ENCODE measurements around the gene IDS.
"Not testable (repeated sequence)": the region's sequence is repeated elsewhere in the genome, so short reads cannot be mapped to it uniquely, and the experiment has no call there.

Gene IDS

GRCh38 chrX:149526318-149527033, 21.4 kb upstream of the IDS start:
- not testable (repeated sequence) for DNase-seq

DNA sequence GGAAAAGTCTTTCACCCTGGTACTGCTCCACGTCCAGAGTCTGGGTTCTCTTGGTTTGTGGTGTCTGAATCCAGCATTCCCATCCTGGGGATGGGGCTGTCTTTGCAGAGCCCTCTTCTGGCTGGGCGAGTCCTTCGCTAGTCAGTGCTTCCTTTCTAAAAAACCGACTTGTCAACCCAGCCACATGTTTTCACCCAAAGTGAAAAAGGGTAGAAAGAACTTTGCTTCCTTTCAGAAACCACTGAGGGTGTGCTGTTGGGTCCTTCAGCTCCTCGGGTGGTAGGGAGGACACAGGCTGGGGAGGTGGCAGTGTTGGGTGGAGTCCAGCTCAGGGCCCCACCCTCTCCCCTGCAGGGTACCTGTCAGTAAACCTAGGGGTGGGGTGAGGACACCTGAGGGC, 20.8 kb upstream of the IDS start:
- not testable (repeated sequence) for DNase-seq

GRCh38 chrX:149525389-149525788, 20.3 kb upstream of the IDS start:
- DNase-seq, result not testable (repeated sequence)

DNA sequence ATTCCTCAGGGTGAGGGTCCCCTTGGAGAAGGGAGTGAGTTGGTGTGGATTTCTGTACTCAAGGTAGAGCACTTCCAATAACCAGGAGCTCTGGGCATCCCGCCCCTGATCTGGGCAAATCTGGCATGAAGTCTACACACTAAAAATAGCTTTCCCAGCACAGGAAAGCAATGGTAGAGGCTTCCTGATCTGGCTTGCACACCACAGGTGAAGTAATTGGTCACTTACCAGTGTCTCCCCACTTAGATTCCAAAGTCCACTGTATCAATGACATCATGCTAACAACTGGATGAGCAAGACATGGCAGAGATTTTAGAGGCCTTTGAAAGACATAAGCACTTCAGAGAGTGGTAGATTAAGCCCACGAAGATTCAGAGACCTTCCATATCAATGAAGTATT, 17.8 kb upstream of the IDS start:
- DNase-seq, result no peak

DNA sequence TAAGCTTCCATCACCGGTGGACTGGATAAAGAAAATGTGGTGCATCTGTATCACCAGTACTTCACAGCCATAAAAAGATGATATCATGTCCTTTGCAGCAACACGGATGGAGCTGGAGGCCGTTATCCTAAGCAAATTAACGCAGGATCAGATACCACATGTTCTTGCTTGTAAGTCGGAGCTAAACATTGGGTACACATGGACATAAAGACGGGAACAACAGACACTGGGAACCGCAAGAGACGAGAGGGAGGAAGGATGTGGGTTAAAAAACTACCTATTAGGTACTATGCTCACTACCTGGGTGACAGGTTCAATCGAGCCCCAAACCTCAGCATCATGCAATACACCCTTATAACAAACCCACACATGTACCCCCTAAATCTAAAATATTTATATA, 16.3 kb upstream of the IDS start:
- no peak for DNase-seq

DNA sequence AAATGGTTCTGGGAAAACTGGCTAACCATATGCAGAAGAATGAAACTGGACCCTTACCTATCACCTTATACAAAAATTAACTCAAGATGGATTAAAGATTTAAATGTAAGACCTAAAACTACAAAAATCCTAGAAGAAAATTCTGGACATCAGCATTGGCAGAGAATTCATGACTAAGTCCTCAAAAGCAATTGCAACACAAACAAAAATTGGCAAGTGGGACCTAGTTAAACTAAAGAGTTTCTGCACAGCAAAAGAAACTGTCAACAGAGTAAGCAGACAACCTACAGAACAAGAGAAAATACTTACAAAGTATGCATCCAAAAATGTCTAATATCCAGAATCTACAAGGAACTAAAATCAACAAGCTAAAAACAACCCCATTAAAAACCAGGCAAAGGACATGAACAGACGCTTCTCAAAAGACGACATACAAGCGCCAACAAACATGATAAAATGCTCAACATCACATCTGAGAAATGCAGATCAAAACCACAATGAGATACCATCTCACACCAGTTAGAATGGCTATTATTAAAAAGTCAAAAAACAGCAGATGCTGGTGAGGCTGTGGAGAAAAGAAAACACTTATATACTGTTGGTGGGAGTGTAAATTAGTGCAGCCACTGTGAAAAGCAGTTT, 15.7 kb upstream of the IDS start:
- not testable (repeated sequence) for DNase-seq

DNA sequence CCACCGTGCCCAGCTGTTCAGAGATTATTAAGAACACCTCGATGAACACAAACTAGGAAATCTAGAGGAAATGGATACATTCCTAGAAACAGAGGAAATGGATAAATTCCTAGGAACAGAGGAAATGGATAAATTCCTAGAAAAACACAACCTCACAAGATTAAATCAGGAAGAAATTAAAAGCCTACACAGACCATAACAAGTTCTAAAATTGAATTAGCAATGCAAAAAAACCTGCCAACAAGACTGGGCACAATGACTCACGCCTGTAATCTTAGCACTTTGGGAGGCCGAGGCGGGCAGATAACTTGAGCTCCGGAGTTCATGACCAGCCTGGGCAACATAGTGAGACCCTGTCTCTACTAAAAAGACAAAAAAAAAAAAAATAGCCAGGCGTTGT, 13.1 kb upstream of the IDS start:
- no peak for DNase-seq

DNA sequence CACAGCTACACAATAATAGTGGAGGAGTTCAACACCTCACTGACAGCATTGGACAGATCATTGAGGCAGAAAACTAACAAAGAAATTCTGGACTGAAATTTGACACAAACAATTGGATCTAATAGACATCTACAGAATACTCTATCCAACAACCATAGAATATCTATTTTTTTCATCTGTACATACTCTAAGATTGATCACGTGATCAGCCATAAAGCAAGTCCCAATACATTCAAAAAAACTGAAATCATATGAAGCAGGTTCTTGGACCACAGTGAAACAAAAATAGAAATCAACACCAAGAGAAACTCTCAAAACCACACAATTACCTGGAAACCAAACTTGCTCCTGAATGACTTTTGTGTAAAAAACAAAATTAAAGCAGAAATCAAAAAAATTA, 12.2 kb upstream of the IDS start:
- no peak for DNase-seq

GRCh38 chrX:149516604-149517003, 11.5 kb upstream of the IDS start:
- DNase-seq, result no peak

DNA sequence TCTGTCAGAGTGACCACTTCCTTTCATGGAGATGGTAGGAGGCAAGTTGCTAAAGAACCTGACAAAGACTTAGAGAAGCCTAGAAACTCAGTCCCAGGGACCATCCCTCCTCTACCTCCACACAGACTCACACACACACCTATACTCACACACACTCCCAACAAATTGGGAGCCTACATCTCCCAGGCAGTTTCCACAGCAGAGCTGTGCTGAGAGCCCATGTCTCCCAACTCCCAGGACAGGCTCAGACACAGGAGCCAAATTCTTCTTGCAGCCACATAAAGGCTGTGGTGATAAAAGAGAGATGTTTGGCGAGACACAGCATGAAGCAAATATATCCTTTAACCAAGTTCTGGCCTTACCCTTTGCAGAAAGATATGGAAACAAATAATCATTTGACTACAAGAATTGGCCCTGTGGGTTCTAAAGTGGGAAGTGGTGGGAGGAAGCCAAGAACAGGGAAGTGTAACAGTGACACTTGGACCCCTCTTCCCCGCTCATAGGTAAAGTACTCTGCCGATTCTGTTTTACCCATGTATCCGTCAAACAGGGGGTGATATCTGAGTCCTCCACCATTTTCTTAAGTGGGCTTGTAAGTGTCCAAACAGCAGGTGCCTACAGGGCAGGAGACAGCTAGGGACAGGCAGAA, 11.0 kb upstream of the IDS start:
- no peak for DNase-seq

DNA sequence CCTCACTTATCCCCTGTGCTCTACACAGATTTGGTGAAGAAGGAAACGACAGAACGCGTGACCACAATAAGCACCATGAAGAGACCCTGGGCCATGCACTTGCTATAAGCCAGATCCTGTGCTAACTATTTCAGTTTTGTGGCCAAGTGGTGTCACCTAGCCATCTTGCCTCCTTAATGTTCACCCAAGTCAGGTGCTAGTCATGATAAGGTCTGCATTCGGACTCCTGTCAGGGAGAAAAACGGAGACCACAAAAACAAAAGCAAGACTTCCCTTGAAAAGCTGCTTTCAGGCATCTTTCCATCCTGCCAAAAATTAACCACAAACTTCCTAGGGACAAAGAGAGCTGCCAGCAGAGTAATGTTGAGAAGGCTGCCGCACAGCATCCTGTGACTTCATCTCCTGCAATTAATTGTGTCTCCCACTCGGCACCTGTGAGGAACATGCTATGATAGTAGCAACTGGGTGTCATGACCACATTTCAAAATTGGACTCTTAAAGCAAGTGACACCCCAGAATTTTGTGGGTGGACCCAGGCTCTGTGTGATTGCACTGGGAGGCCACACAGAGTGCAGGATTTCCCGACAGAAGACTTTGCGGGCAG, 8.8 kb upstream of the IDS start:
- no peak for DNase-seq

GRCh38 chrX:149512225-149512885, 7.2 kb upstream of the IDS start:
- no peak for DNase-seq

DNA sequence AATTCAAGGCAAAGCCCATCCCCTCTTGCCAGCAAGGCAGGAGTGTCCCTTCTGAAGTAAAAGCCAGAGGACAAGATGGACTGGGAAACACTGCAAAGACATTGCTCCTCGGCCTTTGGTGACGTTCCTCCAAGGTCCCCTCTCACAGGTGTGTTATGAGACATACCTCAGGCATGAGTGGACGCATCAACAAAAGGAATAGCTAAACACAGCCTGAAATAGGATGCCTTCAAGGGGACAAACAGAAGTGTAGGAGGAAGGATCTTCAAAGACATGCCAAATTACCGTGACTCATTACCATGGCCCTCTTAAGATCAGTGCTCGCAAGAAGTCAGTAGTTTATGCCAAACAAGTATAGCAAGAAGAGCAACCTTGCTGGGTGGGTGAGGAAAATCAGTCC, 6.0 kb upstream of the IDS start:
- no peak for DNase-seq

DNA sequence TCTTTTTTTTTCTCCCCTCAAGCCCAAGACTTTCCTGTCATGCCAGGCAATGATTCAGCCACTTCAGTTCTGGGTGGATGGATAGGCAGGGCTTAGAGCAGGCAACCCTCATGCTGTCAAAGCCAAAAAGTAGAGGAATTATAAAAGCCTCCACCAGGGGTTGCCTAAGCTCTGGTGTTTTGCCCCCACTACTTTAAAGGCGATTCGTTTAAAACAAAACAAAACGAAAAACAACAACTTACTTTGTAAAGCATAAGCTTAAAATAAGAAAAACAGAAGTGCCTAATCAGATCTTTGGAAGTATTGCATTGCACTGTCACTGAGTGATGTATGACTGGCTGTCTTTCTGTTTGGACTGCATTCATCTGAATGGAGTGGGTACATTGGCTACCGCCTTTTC, 5.3 kb upstream of the IDS start:
- no peak for DNase-seq

GRCh38 chrX:149508467-149508866, 3.4 kb upstream of the IDS start:
- no peak for DNase-seq

- DNase-seq, result no peak
Measured at GRCh38 chrX:149506349-149506748, 1.2 kb upstream of the IDS start.

DNA sequence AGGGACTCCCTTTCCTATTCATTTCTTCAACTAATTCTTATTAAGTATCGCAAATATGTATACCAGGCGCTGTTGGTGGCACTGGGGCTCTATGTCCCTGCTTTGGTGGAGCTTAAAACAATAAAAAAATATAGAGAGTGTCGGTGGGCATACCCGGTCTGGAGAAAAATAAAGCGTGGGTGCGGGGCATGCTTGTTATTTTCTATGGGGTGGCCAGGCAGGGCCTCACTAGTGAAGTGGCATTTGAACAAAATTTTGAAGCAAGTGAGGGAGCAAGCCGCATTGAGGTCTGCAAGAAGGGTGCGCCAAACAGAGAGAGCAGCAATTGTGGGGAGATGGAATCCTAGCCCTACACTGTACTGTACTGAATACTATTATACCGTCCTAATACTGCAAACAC, 565 bp upstream of the IDS start:
- DNase-seq, result no peak

- no peak for DNase-seq
Measured at GRCh38 chrX:149504226-149504914, 736 bp downstream of the IDS start.

DNA sequence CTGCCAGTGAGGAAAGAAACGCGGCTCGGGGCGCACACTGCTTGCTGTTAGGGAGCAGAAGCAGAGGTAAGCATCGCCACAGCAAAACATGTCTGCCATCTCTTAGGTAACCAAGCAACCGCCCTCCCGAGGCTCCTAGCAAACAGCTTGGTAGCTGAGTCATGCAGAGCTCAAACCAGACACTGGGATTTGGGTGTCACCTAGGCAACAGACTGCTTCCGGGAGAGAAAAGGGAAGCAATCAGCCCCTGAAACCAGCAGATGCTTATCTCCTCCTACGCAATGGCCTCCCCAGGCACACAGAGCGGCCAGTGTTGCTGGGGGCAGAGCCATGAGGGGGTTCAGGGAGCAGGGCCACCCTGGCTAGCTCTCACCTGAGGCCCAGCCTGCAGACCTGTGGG, 1.7 kb downstream of the IDS start:
- DNase-seq, result not testable (repeated sequence)

DNA sequence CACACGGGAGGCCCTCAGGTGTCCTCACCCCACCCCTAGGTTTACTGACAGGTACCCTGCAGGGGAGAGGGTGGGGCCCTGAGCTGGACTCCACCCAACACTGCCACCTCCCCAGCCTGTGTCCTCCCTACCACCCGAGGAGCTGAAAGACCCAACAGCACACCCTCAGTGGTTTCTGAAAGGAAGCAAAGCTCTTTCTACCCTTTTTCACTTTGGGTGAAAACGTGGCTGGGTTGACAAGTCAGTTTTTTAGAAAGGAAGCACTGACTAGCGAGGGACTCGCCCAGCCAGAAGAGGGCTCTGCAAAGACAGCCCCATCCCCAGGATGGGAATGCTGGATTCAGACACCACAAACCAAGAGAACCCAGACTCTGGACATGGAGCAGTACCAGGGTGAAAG, 2.2 kb downstream of the IDS start:
- DNase-seq, result not testable (repeated sequence)

GRCh38 chrX:149499766-149500165, 5.3 kb downstream of the IDS start:
- DNase-seq, result no peak

DNA sequence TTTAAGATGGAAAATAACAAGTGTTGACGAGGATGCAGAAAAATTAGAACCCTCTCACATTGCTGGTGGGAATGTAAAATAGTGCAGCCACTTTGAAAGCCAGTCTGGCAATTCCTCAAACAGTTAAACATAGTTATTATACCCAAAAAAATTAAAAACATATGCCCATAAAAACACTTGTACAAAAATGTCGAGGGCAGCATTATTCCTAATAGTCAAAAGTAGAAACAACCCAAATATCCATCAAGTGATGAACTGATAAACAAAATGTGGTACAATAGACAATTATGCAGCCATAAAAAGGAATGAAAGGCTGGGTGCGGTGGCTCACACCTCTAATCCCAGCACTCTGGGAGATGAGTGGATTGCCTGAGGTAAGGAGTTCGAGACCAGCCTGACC, 6.3 kb downstream of the IDS start:
- no peak for DNase-seq

- DNase-seq, result no peak
Measured at GRCh38 chrX:149497626-149498025, 7.5 kb downstream of the IDS start.

Data from cortex of kidney (tissue), 1 donor.